NCI-H1417 (cell line): ENCODE measurements around the gene CNIH1.
"Not testable (repeated sequence)": the region's sequence is repeated elsewhere in the genome, so short reads cannot be mapped to it uniquely, and the experiment has no call there.

Experiments used
- DNase-seq, 3 experiments: peaks; one replicate each; lab custom pipeline; 2025; lab: John Stamatoyannopoulos, UW

Gene CNIH1

DNA sequence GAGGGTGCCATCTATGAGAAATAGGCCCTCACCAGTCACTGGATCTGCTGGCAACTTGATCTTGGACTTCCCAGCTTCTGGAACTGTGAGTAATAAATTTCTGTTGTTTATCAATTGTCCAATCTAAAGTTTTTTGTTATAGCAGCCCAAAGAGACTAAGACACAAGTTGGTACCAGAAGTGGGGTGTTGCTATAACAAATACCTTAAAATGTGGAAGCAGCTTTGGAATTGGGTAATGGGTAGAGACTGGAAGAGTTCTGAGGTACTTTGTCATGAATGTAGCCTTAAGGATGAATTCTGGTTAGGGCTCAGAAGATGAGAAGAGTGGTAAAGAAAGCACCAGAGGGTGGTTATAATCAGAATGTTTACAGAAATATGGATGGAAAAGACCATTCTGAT lies 26.1 kb upstream of the CNIH1 start:
- DNase-seq: no peak

DNA sequence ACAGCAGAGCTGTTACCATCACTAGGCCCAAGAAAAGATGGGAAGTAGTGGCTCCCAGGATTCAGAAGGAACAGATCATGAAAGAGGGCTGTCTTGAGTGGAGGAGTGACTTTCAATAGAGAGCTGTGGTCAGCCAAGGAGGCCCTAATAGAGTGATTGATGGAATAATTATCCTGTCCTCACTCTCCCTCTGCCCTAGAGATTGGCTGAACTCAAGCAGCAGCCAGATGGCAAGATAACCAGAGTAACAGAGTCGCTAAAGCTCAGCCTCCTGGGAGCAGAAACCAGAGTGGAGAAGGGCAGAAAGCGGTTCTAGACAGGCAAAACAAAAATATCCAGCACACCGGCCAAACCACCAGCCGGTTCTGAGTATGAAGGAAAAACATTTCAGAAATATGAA lies 24.5 kb upstream of the CNIH1 start:
- DNase-seq: no peak

DNA sequence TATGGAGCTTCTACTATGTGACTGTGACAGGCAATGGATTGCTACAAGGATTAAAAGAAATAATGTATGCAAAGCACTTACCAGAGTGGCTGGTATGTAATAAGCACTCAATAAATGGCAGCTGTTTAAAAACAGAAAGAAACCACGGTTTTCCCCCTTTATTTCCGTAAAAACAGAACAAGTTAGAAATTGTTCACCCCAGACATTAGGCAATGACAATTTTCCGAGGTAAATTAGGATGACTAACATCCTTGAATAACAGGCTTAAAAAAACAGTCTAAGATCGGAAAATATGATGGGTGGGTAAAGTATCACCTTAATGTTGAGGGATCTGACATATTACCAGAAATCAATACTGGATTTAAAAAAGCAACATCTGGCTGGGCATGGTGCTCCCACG lies 20.9 kb upstream of the CNIH1 start:
- no peak for DNase-seq

DNA sequence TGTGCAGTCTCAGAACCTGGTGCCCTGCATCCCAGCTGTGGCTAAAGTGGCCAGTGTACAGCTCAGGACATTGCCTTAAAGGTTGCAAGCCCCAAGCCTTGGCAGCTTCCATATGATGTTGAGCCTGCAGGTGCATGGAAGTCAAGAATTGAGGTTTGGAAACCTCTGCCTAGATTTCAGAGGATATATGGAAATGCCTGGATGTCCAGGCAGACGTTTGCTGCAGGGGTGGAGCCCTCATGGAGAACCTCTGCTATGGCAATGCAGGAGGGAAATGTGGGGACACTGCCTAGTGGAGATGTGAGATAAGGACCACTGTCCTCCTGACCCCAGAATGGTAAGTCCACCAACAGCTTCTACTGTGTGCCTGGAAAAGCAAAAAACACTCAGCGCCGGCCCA lies 17.9 kb upstream of the CNIH1 start:
- no peak for DNase-seq

DNA sequence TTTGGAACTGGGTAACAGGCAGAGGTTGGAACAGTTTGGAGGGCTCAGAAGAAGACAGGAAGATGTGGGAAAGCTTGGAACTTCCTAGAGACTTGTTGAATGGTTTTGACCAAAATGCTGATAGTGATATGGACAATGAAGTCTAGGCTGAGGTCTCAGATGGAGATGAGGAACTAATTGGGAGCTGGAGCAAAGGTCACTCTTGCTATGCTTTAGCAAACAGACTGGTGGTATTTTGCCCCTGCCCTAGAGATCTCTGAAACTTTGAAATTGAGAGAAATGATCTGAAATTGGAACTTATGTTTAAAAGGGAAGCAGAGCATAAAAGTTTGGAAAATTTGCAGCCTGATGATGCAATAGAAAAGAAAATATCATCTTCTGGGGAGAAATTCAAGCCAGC lies 17.4 kb upstream of the CNIH1 start:
- not testable (repeated sequence) for DNase-seq

DNA sequence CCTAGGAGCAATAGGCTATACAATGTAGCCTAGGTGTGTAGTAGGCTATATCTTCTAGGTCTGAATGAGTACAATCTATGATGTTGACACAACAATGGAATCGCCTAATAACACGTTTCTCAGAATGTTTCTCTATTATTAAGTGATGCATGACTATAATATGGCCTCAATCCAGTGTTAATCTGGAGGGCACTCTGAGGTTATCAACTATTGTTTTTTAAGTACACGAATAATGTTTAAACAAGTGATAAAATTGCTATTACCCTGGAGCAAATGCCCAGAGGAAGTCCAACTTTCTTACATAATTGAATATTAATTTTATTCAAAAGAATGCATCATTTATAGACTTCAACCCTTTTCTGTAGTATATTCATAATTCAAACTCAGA lies 16.4 kb upstream of the CNIH1 start:
- peak in 1 of 3 experiments; percentile 49 for DNase-seq

DNA sequence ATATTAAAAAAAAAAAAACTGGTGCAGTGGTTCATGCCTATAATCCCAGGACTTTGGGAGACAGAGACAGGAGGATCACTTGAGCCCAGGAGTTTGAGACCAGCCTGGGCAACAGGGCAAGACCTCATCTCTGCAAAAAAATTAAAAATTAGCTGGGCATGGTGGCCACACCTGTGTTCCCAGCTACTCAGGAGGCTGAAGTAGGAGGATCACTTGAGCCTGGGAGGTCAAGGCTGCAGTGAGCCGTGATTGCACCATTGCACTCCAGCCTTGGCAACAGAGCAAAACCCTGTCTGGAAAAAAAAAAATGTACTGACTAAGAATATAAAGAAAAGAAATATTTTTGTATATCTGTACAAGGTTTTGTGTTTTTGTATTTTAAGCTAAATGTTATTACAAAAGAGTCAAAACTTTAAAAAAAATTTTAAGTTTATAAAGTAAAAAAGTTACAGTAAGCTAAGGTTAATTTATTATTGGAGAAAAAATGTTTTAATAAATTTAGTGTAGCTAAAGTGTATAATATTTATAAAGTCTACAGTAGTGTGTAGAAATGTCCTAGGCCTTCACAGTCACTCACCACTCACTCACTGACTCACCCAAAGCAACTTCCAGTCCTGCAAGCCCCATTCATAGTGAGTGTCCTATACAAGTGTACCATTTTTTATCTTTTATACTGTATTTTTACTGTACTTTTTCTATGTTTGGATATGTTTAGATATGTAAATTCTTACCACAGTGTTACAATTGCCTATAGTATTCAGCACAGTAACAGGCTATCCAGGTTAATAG lies 15.8 kb upstream of the CNIH1 start:
- DNase-seq: not testable (repeated sequence)

DNA sequence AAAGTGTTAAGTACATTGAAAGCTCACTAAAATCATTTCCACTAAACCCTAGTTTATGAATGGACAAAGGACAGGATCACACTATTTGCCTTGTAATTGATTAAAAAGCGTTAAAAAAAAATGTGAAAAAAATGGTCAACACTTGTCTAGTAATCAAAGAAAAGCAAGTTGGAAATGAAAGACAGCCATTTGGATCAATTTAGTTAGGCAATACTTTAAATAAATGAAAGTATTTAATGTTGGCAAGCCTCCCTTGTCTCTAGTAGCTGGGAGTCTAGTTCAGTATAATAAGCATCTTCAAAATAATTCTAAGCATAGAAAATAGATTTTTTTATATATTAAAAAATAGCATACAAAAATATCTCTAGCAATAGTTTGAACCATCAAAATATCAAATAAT lies 14.2 kb upstream of the CNIH1 start:
- DNase-seq: no peak

DNA sequence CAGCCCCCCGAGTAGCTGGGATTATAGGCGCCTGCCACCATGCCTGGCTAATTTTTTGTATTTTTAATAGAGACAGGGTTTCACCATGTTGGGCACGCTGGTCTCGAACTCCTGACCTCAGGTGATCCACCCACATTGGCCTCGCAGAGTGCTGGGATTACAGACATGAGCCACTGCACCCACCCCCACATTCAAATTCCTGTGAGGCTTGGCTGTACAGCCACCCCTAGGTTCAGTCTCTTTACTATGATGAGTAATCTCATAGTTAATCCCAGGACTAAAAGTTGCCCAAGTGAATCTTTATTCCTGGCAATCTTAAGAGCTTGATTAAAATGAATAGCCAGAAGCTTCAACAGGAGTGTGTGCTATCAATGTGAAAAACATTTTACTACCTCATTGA lies 12.8 kb upstream of the CNIH1 start:
- not testable (repeated sequence) for DNase-seq

DNA sequence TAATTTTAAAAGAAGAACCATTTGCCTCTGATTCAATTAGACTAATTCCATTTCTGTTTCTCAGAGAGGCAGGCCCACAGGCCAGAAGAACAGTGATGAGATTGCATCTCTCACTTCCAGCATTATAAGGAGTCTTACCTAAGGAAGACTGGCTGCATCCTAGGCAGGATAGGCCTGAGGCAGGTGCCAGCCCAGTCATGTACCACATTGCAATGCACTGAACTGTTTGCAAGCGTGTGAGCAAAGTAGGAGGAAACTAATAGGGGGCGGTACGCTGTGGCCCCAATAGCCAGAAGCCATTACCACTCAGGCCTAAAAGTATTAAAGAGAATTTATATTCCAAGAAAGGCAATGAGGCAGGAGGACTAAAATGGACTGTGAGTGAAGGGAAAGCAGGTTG lies 12.1 kb upstream of the CNIH1 start:
- no peak for DNase-seq

DNA sequence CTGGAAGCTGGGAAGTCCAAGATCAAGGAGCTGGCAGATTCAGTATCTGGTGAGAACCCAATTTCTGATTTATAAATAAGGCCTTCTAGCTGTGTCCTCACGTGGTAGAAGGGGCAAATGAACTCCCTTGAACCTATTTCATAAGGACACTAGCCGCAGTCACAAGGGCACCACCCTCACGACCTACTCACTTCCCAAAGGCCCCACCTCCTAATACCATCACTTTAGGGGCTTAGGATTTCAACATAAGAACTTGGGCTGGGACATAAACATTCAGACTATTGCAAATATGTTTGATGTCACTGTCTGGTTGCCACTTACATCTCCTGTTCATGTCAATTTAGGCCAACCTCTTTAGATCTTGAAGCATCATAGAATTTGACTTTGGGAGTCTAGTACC lies 10.8 kb upstream of the CNIH1 start:
- no peak for DNase-seq

DNA sequence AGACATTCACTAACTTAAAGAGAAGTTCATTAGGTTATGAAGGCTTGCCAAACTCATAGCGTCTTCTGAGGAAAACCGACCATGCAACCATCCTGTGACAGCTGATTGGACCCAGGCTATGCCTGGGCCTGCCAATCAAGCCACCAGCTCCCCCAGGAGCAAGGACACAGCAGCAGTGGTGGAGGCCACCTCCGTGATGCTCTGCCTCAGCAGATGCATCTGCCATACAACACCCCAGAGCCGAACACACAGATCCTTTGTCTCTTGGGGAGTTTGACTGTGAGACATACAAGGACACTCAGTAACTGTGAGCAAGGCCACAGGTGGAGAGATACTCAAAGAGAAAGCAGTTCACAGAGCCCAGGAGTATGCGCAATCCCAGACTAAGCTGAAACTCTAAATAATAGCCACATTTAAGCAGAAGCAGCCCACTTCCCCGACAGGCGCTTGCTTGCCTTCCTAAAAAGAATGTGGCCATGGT lies 10.0 kb upstream of the CNIH1 start:
- no peak for DNase-seq

DNA sequence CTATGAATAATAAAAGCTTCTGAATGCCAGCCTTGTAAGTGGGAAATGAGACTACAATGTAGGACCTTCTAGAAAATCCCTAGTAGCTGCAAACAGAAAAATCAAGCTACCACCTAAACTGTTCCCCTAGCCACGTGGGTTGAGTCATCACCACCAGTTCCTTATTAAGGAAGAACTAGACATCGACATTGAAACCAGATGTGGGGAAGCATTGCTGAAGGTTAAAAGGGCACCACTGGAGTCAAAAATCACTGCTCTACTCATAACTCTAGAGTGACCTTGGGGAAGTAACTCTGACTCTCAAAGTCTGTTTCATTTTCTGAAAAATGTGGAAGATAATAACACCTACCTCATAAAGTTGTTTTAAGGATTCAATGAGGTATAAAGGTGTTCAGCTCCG lies 9.4 kb upstream of the CNIH1 start:
- DNase-seq: no peak

DNA sequence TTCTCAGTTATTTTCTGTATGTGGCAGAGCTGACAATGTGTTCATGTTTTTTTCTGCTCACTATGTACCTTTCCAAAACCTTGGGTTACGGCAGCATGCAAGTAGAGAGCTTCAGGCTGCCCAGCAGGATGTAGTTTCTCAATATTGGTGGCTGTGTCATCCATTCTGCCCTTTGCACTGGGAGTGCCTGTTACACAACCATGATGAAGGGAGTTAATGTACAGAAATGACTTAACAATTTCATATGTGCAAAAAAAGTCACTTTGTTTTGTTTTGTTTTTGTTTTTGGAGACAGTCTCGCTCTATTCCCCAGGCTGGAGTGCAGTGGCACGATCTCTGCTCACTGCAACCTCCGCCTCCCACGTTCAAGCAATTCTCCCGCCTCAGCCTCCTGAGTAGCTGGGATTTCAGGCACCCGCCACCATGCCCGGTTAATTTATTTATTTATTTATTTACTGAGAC lies 6.1 kb upstream of the CNIH1 start:
- no peak for DNase-seq

DNA sequence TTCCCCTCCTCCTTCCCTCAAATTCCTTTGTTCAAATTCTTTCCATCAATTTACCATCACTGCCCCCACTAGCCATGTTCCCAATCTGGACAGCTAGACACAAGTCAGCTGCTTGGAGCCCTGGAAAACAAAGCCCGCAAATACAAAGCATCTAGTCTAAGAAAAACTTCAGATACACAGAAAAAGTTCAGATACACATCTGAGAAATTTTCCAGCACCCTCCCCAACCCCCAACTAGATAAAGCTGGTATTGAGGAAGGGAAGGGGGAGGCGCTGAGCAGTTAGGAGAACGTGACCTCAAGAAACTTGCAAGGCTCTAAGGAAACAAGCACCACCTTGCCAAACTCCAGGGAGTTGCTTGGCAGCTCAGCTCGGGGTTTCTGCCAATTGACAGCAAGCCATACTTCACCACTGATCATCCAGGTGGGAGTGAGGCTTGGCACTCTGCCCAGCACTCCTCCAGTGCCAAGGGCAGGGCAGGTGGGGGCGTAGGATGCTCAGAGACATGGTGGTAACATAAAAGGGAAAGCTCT lies 5.1 kb upstream of the CNIH1 start:
- peak; percentile 57 to 81 (median 62) for DNase-seq

DNA sequence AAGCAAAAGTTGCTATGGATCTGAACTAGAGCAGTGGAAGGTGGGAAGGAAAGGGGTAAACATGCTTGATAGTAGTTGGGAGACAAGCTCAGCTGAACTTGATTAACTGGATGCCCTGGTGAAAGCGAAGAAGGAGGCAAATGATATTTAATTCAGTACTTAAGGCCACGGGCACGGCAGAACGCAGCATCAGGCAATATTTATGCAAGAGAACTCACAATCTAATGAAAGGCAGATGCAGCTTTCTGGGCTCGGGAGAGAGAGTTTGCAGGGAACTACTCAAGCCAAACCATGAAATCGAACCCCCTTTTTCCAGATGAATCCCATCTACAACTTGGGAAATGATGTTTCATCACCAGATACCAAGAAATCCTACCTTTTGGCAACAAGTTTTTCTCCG lies 3.5 kb upstream of the CNIH1 start:
- no peak for DNase-seq

DNA sequence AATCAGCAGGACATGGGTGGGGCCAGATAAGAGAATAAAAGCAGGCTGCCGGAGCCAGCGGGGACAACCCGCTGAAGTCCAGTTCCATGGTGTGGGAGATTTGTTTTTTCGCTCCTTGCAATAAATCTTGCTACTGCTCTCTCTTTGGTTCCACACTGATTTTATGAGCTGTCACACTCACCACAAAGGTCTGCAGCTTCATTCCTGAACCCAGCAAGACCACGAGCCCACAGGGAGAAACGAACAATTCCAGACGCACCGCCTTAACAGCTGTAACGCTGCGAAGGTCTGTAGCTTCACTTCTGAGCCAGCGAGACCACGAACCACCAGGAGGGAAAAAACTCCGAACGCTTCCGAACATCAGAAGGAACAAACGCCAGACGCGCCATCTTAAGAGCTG lies 2.8 kb upstream of the CNIH1 start:
- DNase-seq: no peak

DNA sequence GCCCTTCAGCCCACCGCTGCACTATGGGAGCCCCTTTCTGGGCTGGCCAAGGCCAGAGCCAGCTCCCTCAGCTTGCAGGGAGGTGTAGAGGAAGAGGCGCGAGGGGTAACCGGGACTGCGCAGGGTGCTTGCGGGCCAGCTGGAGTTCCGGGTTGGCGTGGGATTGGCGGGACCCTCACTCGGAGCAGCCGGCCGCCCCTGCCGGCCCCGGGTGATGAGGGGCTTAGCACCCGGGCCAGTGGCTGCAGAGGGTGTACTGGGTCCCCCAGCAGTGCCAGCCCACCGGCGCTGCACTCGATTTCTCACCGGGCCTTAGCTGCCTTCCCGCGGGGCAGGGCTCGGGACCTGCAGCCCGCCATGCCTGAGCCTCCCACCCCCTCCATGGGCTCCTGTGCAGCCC lies 1.8 kb upstream of the CNIH1 start:
- not testable (repeated sequence) for DNase-seq

DNA sequence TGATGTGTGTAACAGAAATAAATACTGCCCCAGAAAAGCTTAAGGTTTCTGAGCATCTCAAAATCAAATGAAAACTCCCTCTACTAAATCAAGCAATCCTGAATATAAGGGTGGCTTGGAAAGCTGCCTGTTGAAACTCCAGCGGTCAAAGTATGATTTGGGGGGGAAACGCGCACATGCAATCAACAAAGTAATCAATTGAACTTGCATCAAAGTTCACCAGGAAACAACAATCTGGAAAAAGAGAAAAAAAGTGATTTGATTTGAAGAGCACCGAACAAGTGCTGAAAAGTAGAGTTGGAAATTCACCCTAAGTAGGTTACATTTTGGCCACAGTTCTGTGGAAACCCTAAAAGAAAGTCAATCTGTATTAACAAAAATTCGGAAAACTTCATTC lies 700 bp downstream of the CNIH1 start:
- peak in 1 of 3 experiments; percentile 37 for DNase-seq

DNA sequence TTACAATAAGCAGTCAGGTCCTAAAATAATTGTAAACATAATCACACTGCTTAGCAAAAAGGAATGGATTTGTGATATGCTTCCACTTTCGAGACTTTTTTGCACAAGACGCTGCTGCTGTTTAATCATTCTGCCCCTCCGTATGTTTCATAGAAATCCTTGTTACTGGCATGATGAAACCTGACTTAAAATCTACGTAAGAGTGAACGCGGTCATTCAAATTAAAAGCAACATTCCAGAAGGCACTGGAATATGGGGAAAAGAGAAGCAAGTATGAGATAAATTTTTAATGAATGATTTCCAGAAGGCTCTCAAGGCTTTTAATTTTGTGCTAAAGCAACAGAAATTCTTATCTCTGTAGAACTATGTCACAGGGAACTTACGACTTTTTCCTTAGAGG lies 1.1 kb downstream of the CNIH1 start:
- peak in 1 of 3 experiments; percentile 24 for DNase-seq

DNA sequence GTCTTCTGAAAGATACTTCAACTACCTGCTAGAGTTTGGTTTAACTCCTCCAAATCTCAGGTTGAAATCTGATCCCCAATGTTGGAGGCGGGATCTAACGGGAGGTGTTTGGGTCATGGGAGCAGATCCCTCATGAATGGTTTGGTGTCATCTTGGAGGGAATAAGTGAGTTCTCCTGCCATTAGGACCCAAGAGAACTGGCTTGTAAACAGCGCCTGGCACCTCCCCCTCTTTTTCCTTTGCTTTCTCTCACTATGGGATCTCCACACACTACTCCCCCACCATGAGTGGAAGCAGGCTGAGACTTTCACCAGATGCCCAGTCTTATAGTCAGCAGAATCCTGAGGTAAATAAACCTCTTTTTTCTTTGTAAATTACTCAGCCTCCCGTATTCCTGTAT lies 2.5 kb downstream of the CNIH1 start:
- DNase-seq: no peak

DNA sequence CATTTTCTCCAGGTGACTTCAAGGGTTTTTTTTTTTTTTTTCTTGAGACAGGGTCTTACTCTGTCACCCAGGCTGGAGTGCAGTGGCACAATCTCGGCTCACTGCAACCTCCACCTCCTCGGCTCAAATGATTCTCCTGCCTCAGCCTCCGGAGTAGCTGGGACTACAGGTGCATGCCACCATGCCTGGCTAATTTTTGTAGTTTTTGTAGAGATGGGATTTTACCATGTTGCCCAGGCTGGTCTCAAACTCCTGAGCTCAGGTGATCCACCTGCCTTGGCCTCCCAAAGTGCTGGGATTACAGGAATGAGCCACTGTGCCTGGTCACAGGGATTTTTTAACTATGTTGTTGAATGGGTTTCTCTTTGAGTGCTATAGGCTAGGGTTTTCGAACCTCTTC lies 3.2 kb downstream of the CNIH1 start:
- DNase-seq: not testable (repeated sequence)

DNA sequence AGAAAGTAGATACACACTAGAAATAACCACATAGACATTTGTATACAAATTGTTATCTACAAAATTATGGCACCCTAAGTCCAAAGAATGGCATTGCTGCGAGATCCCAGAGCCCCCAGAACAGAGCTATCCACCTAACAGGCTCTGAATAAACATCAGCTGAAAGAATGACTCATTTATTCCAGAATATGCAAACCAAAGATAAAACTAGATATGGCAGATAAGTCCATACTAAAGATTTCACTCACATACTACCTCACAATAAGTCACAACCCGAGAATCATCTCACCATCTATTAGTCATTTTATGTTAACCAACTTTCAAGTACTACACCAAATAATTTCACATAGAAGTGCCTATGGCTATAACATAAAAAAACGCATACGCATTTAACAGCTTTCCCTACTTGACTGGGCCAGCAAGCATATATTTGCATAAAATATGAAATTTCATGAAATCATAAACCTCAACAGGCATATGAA lies 5.6 kb downstream of the CNIH1 start:
- no peak for DNase-seq

DNA sequence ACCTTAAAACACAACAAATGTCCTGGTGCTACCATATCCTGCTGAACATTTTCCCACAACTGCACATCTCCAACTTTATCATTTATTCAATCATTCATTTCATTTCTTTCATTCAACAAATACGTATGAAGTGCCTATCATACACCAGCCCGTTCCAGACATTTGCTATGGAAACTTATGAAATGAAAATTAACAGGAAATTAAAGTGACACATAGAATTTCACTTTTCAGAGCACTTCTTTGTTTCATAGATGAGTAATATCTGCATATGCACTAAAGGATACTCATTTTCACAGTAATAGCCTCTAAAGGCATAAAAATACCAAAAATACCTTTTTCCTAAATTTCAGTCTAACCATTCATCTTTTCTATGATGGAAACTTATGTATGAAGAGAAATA lies 12.6 kb downstream of the CNIH1 start:
- no peak for DNase-seq
